ENCODE data around the gene FAM234B.

GRCh38 chr12:13102461-13103195 lies 58.4 kb downstream of the FAM234B start:
- no peak for TF ChIP-seq CTCF (conservative IDR thresholded peaks at IDR 0.05; ENCODE audit: low read depth, low read length)
- TF ChIP-seq EZH2 (IDR thresholded peaks at IDR 0.05; ENCODE audit: low read length, unreplicated experiment) = no peak

Measured in PC-3 (cell line).